T-helper 1 cell treated with Interleukin-12 subunit alpha and Interleukin-12 subunit beta and Interleukin-4 antibody, amounts not matched to agents 30 ng/mL and 1 ng/mL, for 36 hours (primary cell): ENCODE measurements around the gene FECH. TPM values are rescaled to one million over a fixed set of nuclear protein-coding genes. Genes with fewer than 3 reads are reported as not detected.

Source experiments
- intact Hi-C: fragments of 100-400 bp; cut with micrococcal nuclease; formaldehyde crosslinking; loops from one replicate; pipeline ENCODE4 v1.15.1; 2024
- total RNA-seq: library from RNA; stranded (reverse); gene quantifications from 2 replicates; pipeline ENCODE4 v1.2.3, GENCODE V29; 2022

Gene FECH
- total RNA-seq, 1 donor from 2014 or later, result 20.4 TPM

- intact Hi-C loops, result no loop called here
Measured at GRCh38 chr18:57583297-57583835, 3.1 kb downstream of the FECH start.

- intact Hi-C loops, result no loop called here
Measured at GRCh38 chr18:57581301-57581934, 5.1 kb downstream of the FECH start.

GRCh38 chr18:57579934-57580333 lies 6.6 kb downstream of the FECH start:
- intact Hi-C loops, result no loop called here

- intact Hi-C loops, result no loop called here
Measured at GRCh38 chr18:57576316-57576715, 10.2 kb downstream of the FECH start.

- intact Hi-C loops, result no loop called here
Measured at GRCh38 chr18:57575542-57575941, 11.0 kb downstream of the FECH start.

- intact Hi-C loops, result no loop called here
Measured at GRCh38 chr18:57574866-57575265, 11.6 kb downstream of the FECH start.

- intact Hi-C loops, result no loop called here
Measured at GRCh38 chr18:57570162-57570561, 16.3 kb downstream of the FECH start.

- intact Hi-C loops, result no loop called here
Measured at GRCh38 chr18:57569133-57569532, 17.4 kb downstream of the FECH start.

GRCh38 chr18:57561728-57562423 lies 24.6 kb downstream of the FECH start:
- intact Hi-C loops, result loop anchor here (1.0 to 5.0 kb wide), 6 partner anchors 545 to 859 kb away; no protein-coding TSS in a partner anchor

GRCh38 chr18:57561261-57561660 lies 25.2 kb downstream of the FECH start:
- intact Hi-C loops, result loop anchor here (5.0 kb wide), 2 partner anchors 544 to 561 kb away; no protein-coding TSS in a partner anchor

GRCh38 chr18:57559314-57559713 lies 27.2 kb downstream of the FECH start:
- intact Hi-C loops, result no loop called here

GRCh38 chr18:57555134-57555533 lies 31.4 kb downstream of the FECH start:
- intact Hi-C loops, result no loop called here

- intact Hi-C loops, result no loop called here
Measured at GRCh38 chr18:57550510-57550909, 36.0 kb downstream of the FECH start.

GRCh38 chr18:57547260-57547659 lies 39.2 kb downstream of the FECH start:
- intact Hi-C loops, result no loop called here

- intact Hi-C loops, result no loop called here
Measured at GRCh38 chr18:57544936-57545660, 41.4 kb downstream of the FECH start.

- intact Hi-C loops, result no loop called here
Measured at GRCh38 chr18:57543560-57543959, 42.9 kb downstream of the FECH start.

GRCh38 chr18:57542812-57543427 lies 43.6 kb downstream of the FECH start:
- intact Hi-C loops, result no loop called here

- intact Hi-C loops, result no loop called here
Measured at GRCh38 chr18:57542126-57542525, 44.4 kb downstream of the FECH start.

- intact Hi-C loops, result no loop called here
Measured at GRCh38 chr18:57539702-57540101, 46.8 kb downstream of the FECH start.

GRCh38 chr18:57538614-57539013 lies 47.9 kb downstream of the FECH start:
- intact Hi-C loops, result no loop called here

GRCh38 chr18:57534511-57534909 lies 52.0 kb downstream of the FECH start:
- intact Hi-C loops, result no loop called here
